Esophagus (tissue), 2 donors: ENCODE measurements around the gene TEX38. TPM values are rescaled to one million over a fixed set of nuclear protein-coding genes. Genes with fewer than 3 reads are reported as not detected.

ENCODE experiments used
- H3K27ac ChIP-seq, 2 donors: one replicate each; pipeline ENCODE4 v1.5.1; 2013; ENCODE audit warnings: low read depth in 2 of 2, mild to moderate bottlenecking in 2 of 2, inconsistent platforms in 1 of 2, low read length in 1 of 2, moderate library complexity in 1 of 2
- H3K27me3 ChIP-seq, 2 donors: one replicate each; pipeline ENCODE4 v1.6.1; 2013; ENCODE audit warnings: low read length in 2 of 2, control low read depth in 1 of 2, mild to moderate bottlenecking in 1 of 2; ENCODE audit not compliant: insufficient read depth in 2 of 2, control insufficient read depth in 1 of 2
- H3K36me3 ChIP-seq, 2 donors: one replicate each; pipeline ENCODE4 v1.6.1; 2013; ENCODE audit warnings: low read length in 1 of 2; ENCODE audit not compliant: control insufficient read depth in 2 of 2, insufficient read depth in 2 of 2
- H3K4me1 ChIP-seq, 2 donors: one replicate each; pipeline ENCODE4 v1.6.1; 2013; ENCODE audit warnings: low read length in 1 of 2; ENCODE audit not compliant: control insufficient read depth in 2 of 2, insufficient read depth in 2 of 2
- H3K4me3 ChIP-seq, 2 donors: one replicate each; pipeline ENCODE4 v1.5.1; 2013; ENCODE audit warnings: low read length in 2 of 2, mild to moderate bottlenecking in 2 of 2, low read depth in 1 of 2, moderate library complexity in 1 of 2
- H3K9me3 ChIP-seq, 2 donors: one replicate each; pipeline ENCODE4 v1.6.1; 2013; ENCODE audit warnings: mild to moderate bottlenecking in 2 of 2, low read depth in 1 of 2, low read length in 1 of 2, moderate library complexity in 1 of 2; ENCODE audit not compliant: control insufficient read depth in 2 of 2, insufficient read depth in 1 of 2
- WGBS, 2 donors: extraction: QIAGEN DNeasy Blood & Tissue Kit; methylation state at CpG; one replicate each; pipeline ENCODE4 v1.1.7; 2013; 5-methylcytosine and 5-hydroxymethylcytosine counted together
- polyA plus RNA-seq, 2 donors: library from polyadenylated mRNA; stranded (reverse); fragments of 200-250 nt; gene quantifications; one replicate each; pipeline ENCODE4 v1.2.3, GENCODE V29; 2013
- donor health status: healthy with polysubstance abuse.
- donor health status: Bipolar disorder and iron deficiency.

The TEX38 gene
- polyA plus RNA-seq, 2 donors = not detected

- H3K36me3 ChIP-seq = peaks cover 5 to 6% of the 10 kb centered on the region in 2 donors
- no peaks in the 10 kb centered on the region for H3K27me3 ChIP-seq
- H3K4me1 ChIP-seq = peaks cover 0 to 2% of the 10 kb centered on the region in 2 donors
- H3K9me3 ChIP-seq = no peaks in the 10 kb centered on the region
- 0 to 1% methylated on average over 45 to 96 of the region's 96 CpGs for WGBS, 2 donors
- H3K27ac ChIP-seq = peak within 1 kb of the TSS; percentile 63 to 83
- peak within 1 kb of the TSS; percentile 87 to 94 for H3K4me3 ChIP-seq
Observed at GRCh38 chr1:46667782-46668760, 3.6 kb upstream of the TEX38 start, which contains the start of gene ATPAF1. Gene ATPAF1 (minus strand): TSS chr1:46668364. CDS start chr1:46668322, 42 bp downstream.

GRCh38 chr1:46670134-46670533 lies 1.5 kb upstream of the TEX38 start:
- Histone ChIP-seq H3K27ac (no peak overlapping the region), H3K36me3 (peaks cover 0 to 3% of the 10 kb centered on the region in 2 donors), H3K9me3 (no peaks in the 10 kb centered on the region), H3K4me1 (peaks cover 0 to 2% of the 10 kb centered on the region in 2 donors), H3K4me3 (no peak overlapping the region), H3K27me3 (no peaks in the 10 kb centered on the region)
- WGBS, 2 donors = 88 to 93% methylated on average over 1 of the region's 1 CpG

- Histone ChIP-seq H3K9me3 (no peaks in the 10 kb centered on the region), H3K4me3 (no peak overlapping the region), H3K36me3 (peaks cover 3 to 6% of the 10 kb centered on the region in 2 donors), H3K27ac (no peak overlapping the region), H3K4me1 (no peaks in the 10 kb centered on the region), H3K27me3 (no peaks in the 10 kb centered on the region)
- 61 to 72% methylated on average over 8 of the region's 8 CpGs for WGBS, 2 donors
Observed at GRCh38 chr1:46672696-46673095, 1.0 kb downstream of the TEX38 start.

DNA sequence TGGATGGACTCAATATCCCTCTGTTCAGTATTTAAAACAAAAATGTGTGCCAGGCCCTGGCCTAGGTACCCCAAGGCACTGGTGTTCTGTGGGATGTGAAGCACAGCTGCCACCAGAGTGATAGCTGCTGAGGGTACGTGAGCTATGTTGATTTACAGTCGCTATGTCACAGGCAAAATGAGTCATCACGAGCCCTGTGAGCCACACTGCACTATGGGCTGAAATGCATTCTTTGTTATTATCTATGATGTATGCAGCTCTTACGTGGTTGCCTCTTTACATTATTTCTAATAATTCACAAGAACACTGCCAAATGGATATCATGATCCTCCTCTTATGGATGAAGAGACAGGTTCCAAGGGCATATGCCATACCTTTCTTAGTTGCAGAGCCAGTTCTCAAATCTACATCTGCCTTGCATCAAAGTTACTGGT lies 2.1 kb downstream of the TEX38 start:
- Histone ChIP-seq H3K4me1 (no peaks in the 10 kb centered on the region), H3K27me3 (no peaks in the 10 kb centered on the region), H3K9me3 (no peaks in the 10 kb centered on the region), H3K27ac (no peak overlapping the region), H3K4me3 (no peak overlapping the region), H3K36me3 (peaks cover 6% of the 10 kb centered on the region in 2 donors)
- WGBS, 2 donors = 56 to 71% methylated on average over 4 of the region's 4 CpGs

GRCh38 chr1:46675549-46676314 lies 4.1 kb downstream of the TEX38 start:
- no peaks in the 10 kb centered on the region for H3K27me3 ChIP-seq
- H3K27ac ChIP-seq = no peak overlapping the region
- 91 to 94% methylated on average over 1 of the region's 1 CpG for WGBS, 2 donors
- H3K9me3 ChIP-seq = no peaks in the 10 kb centered on the region
- H3K4me1 ChIP-seq = no peaks in the 10 kb centered on the region
- H3K36me3 ChIP-seq = peaks cover 6% of the 10 kb centered on the region in 2 donors
- H3K4me3 ChIP-seq = no peak overlapping the region

DNA sequence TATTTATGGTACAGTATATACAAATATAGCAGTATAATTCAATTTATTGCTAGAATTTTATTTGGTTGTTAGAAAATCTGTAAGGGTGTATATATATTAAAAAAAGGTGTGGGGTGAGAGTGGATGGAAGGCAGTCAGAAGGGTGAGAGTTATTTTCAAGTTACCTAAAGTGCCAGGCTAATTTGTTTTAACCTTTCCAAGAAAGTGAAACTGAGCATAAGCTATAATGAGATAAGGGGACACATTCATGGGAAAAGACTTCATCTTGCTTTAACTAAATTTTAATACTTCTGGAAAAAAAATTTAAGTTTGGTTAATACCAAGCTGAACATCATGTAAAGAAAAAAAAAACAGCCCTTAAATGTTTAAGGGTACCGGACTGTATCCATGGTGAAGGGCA lies 4.9 kb downstream of the TEX38 start:
- H3K27ac ChIP-seq = no peak overlapping the region
- no peaks in the 10 kb centered on the region for H3K27me3 ChIP-seq
- WGBS, 2 donors = 89 to 97% methylated on average over 1 of the region's 1 CpG
- H3K36me3 ChIP-seq = peaks cover 6% of the 10 kb centered on the region in 2 donors
- H3K9me3 ChIP-seq = no peaks in the 10 kb centered on the region
- no peak overlapping the region for H3K4me3 ChIP-seq
- H3K4me1 ChIP-seq = no peaks in the 10 kb centered on the region

DNA sequence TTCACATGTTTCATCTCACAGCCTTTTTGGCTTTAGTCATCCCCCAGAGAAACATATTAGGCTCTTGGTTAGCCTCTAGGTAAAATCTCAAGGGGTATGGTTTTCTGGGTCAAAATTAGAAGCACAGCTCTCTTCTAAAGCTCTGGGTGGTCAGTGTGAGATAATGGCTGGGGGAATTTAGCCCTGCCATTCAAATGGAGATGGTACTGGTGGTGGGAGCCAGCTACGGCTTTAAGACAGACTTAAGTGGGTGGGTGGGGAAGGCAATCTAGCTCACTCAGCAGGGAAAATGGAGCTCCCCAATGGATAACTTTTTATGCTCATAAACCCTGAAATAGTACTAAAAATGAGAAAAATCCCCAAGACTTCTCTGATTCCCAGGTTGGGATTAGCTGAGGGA lies 5.7 kb downstream of the TEX38 start:
- 93 to 95% methylated on average over 1 of the region's 1 CpG for WGBS, 2 donors
- Histone ChIP-seq H3K9me3 (no peaks in the 10 kb centered on the region), H3K4me3 (no peak overlapping the region), H3K27ac (no peak overlapping the region), H3K36me3 (peaks cover 6% of the 10 kb centered on the region in 2 donors), H3K27me3 (no peaks in the 10 kb centered on the region), H3K4me1 (no peaks in the 10 kb centered on the region)

DNA sequence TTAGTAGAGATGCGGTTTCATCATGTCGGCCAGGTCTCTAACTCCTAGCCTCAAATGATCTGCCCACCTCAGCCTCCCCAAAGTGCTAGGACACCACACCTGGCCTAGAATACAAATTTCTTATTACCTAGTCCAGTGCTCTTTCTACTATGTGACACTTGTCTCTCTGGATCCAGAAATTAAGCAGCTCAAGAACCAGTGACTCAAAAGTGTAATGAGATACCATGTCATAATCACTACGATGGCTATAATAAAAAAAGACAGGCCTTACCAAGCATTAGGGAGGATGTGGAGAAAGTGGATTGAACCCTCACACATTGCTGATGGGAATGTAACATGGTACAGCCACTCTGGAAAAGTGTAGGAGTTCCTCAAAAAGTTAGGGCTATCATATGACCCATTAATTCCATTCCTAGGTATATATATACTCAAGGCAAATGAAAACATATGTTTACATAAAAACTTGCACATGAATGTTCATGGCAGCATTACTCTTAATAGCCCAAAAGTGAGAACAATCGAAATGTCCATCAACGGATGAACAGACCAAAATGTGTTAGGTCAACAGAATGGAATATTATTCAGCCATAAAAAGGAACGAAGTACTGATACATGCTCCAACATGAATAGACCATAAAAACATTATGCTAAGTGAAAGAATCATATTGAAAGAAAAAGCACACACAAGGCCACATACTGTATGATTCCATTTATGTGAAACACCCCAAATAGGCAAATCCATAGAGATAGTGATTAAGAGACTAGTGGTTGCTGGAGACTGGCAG lies 8.3 kb downstream of the TEX38 start:
- H3K9me3 ChIP-seq = no peaks in the 10 kb centered on the region
- 97 to 98% methylated on average over 6 of the region's 6 CpGs for WGBS, 2 donors
- H3K27me3 ChIP-seq = no peaks in the 10 kb centered on the region
- no peak overlapping the region for H3K4me3 ChIP-seq
- H3K27ac ChIP-seq = no peak overlapping the region
- H3K4me1 ChIP-seq = no peaks in the 10 kb centered on the region
- peaks cover 10 to 17% of the 10 kb centered on the region in 2 donors for H3K36me3 ChIP-seq
